OCI-LY1 (cell line): ENCODE data around the gene SMYD3.

Experiments used
- H2AFZ ChIP-seq: fragments of 200-600 bp; sonication (generic), shearing (Covaris generic); 2 replicates; pipeline ENCODE4 v1.6.0; 2014; ENCODE audit warnings: antibody characterized with exemption, mild to moderate bottlenecking, low read length
- H3F3A ChIP-seq: fragments of 200-600 bp; sonication (generic), shearing (Covaris generic); 2 replicates; pipeline ENCODE4 v1.6.0; 2014; ENCODE audit warnings: mild to moderate bottlenecking, antibody characterized with exemption, low read length, moderate library complexity; ENCODE audit not compliant: insufficient read depth
- H3K27ac ChIP-seq: fragments of 200-600 bp; sonication (generic); 2 replicates; pipeline ENCODE4 v1.5.1; 2014; ENCODE audit warnings: low read length, mixed run types, mild to moderate bottlenecking, low read depth; ENCODE audit not compliant: poor library complexity, severe bottlenecking
- H3K27me3 ChIP-seq: fragments of 200-600 bp; sonication (generic); 2 replicates; pipeline ENCODE4 v1.6.0; 2014; ENCODE audit warnings: antibody characterized with exemption, mild to moderate bottlenecking, low read length, moderate library complexity; ENCODE audit not compliant: insufficient read depth
- H3K36me3 ChIP-seq: fragments of 200-600 bp; sonication (generic); 2 replicates; pipeline ENCODE4 v1.6.1; 2014; ENCODE audit warnings: mild to moderate bottlenecking, antibody characterized with exemption, low read length, moderate library complexity, mixed read lengths; ENCODE audit not compliant: insufficient read depth
- H3K4me1 ChIP-seq: fragments of 200-600 bp; sonication (generic); 2 replicates; pipeline ENCODE4 v1.5.1; 2014; ENCODE audit warnings: mild to moderate bottlenecking, low read length, moderate library complexity; ENCODE audit not compliant: insufficient read depth, severe bottlenecking
- H3K4me2 ChIP-seq: fragments of 200-600 bp; sonication (generic), shearing (Covaris generic); 2 replicates; pipeline ENCODE4 v1.6.1; 2014; ENCODE audit warnings: low read length
- H3K4me3 ChIP-seq: fragments of 200-600 bp; sonication (generic); 2 replicates; pipeline ENCODE4 v1.5.1; 2014; ENCODE audit warnings: low read length, low read depth, mild to moderate bottlenecking, mixed read lengths; ENCODE audit not compliant: poor library complexity, severe bottlenecking
- H3K79me2 ChIP-seq: fragments of 200-600 bp; shearing (Covaris generic); 2 replicates; pipeline ENCODE4 v1.6.1; 2016; ENCODE audit warnings: mixed run types, low read length, mixed read lengths; ENCODE audit not compliant: insufficient read depth
- H3K9ac ChIP-seq: fragments of 200-600 bp; sonication (generic), shearing (Covaris generic); 2 replicates; pipeline ENCODE4 v1.6.1; 2014; ENCODE audit warnings: mild to moderate bottlenecking, low read length, mixed read lengths
- H3K9me2 ChIP-seq: fragments of 200-600 bp; sonication (generic), shearing (Covaris generic); 2 replicates; pipeline ENCODE4 v1.6.1; 2014; ENCODE audit warnings: low read depth, mild to moderate bottlenecking, low read length, mixed read lengths
- H3K9me3 ChIP-seq: fragments of 200-600 bp; shearing (Covaris generic); 2 replicates; pipeline ENCODE4 v1.6.1; 2014; ENCODE audit warnings: low read length, mixed read lengths
- H4K20me1 ChIP-seq: fragments of 200-600 bp; sonication (generic), shearing (Covaris generic); 2 replicates; pipeline ENCODE4 v1.6.0; 2016; ENCODE audit warnings: mild to moderate bottlenecking, low read length; ENCODE audit not compliant: insufficient read depth
- EZH2 ChIP-seq: fragments of 200-600 bp; sonication (generic), shearing (Covaris generic); IDR thresholded peaks from 2 replicates; pipeline ENCODE4 v1.8.0; 2017; ENCODE audit warnings: borderline replicate concordance, mixed run types, mild to moderate bottlenecking, antibody characterized with exemption, low read length, moderate library complexity, mixed read lengths
- TF ChIP-seq, protein P1 (sequence below): fragments of 200-600 bp; sonication (generic), shearing (Covaris generic); IDR thresholded peaks from 2 replicates; pipeline ENCODE4 v1.5.1; 2017; ENCODE audit warnings: mild to moderate bottlenecking, antibody characterized with exemption, low read length, moderate library complexity, mixed read lengths

The SMYD3 gene

DNA sequence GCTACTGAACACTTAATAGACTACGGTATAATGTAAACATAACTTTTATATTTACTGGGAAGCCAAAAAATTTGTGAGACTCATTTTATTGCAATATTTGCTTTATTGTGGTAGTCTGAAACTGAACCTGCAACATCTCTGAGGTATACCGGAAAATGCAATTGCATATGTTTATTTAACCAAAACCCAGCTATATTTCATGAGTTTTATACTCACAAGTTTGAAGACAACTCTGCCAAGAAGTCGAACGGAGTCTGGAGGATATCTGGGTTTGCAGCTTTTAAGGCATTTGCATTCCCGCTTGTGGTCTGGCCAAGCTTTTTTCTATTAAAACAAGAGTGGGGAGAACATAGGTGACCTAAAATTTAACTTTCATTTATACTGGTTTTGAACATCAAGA, 171.9 kb downstream of the SMYD3 start:
- Histone ChIP-seq H3K4me2 (no peak overlapping the region), H3K9ac (no peak overlapping the region), H3K27me3 (no peaks in the 10 kb centered on the region), H3K79me2 (no peaks in the 10 kb centered on the region), H3K36me3 (peaks cover 35% of the 10 kb centered on the region), H2AFZ (no peak overlapping the region), H3K4me3 (no peak overlapping the region), H3K9me3 (no peaks in the 10 kb centered on the region), H3K9me2 (no peaks in the 10 kb centered on the region), H3K4me1 (no peaks in the 10 kb centered on the region), H3F3A (no peaks in the 10 kb centered on the region), H3K27ac (no peak overlapping the region), H4K20me1 (no peaks in the 10 kb centered on the region)
- TF ChIP-seq, protein P1, sequence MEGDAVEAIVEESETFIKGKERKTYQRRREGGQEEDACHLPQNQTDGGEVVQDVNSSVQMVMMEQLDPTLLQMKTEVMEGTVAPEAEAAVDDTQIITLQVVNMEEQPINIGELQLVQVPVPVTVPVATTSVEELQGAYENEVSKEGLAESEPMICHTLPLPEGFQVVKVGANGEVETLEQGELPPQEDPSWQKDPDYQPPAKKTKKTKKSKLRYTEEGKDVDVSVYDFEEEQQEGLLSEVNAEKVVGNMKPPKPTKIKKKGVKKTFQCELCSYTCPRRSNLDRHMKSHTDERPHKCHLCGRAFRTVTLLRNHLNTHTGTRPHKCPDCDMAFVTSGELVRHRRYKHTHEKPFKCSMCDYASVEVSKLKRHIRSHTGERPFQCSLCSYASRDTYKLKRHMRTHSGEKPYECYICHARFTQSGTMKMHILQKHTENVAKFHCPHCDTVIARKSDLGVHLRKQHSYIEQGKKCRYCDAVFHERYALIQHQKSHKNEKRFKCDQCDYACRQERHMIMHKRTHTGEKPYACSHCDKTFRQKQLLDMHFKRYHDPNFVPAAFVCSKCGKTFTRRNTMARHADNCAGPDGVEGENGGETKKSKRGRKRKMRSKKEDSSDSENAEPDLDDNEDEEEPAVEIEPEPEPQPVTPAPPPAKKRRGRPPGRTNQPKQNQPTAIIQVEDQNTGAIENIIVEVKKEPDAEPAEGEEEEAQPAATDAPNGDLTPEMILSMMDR, result no peak
- no peak for TF ChIP-seq EZH2

DNA sequence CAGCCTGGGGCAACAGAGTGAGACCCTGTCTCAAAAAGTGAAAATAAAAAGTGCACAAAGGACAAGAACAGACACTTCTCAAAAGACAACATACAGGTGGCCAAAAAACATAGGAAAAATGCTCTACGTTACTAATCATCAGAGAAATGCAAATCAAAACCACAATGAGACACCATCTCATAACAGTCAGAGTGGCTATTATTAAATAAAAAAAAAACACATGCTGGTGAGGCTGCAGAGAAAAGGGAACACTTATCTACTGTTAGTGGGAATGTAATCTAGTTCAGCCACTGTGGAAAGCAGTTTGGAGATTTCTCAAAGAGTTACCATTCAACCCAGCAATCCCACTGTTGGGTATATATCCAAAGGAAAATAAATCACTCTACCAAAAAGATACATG, 173.2 kb downstream of the SMYD3 start:
- Histone ChIP-seq H3K9me3 (0 out of 2 replicates have a peak, but pooled peaks cover 3% of the 10 kb centered on the region), H3K4me1 (no peaks in the 10 kb centered on the region), H2AFZ (no peak overlapping the region), H3K27ac (no peak overlapping the region), H3K4me2 (no peak overlapping the region), H3K9me2 (no peaks in the 10 kb centered on the region), H3K79me2 (no peaks in the 10 kb centered on the region), H3K36me3 (peaks cover 41% of the 10 kb centered on the region), H4K20me1 (no peaks in the 10 kb centered on the region), H3K27me3 (no peaks in the 10 kb centered on the region), H3K4me3 (no peak overlapping the region), H3K9ac (no peak overlapping the region), H3F3A (no peaks in the 10 kb centered on the region)
- no peak for TF ChIP-seq EZH2
- TF ChIP-seq, protein P1, result no peak

DNA sequence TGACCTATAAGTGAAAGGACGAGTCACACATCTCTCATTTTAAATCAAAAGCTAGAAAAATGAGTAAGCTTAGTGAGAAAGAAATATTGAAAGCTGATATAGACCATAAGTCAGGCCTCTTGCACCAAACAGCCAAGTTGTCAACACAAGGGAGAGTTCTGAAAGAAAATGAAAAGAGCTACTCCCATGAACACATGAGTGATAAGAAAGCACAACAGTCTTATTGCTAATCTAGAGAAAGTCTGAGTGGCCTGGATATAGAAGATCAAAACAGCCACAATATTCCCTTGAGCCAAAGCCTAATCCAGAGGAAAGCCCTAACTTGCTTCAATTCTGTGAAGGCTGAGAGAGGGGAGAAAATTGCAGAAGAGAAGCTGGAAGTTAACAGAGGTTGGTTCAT, 175.0 kb downstream of the SMYD3 start:
- no peak overlapping the region for H2AFZ ChIP-seq
- no peaks in the 10 kb centered on the region for H3F3A ChIP-seq
- no peaks in the 10 kb centered on the region for H3K4me1 ChIP-seq
- no peaks in the 10 kb centered on the region for H3K9me2 ChIP-seq
- H3K36me3 ChIP-seq, result peaks cover 41% of the 10 kb centered on the region
- H3K9ac ChIP-seq, result no peak overlapping the region
- H4K20me1 ChIP-seq, result no peaks in the 10 kb centered on the region
- TF ChIP-seq, protein P1, result no peak
- H3K79me2 ChIP-seq, result no peaks in the 10 kb centered on the region
- H3K4me3 ChIP-seq, result no peak overlapping the region
- 0 out of 2 replicates have a peak, but pooled peaks cover 3% of the 10 kb centered on the region for H3K9me3 ChIP-seq
- no peaks in the 10 kb centered on the region for H3K27me3 ChIP-seq
- H3K4me2 ChIP-seq, result no peak overlapping the region
- H3K27ac ChIP-seq, result no peak overlapping the region
